Measurements from ENCODE around the gene ASS1.

Gene ASS1

DNA sequence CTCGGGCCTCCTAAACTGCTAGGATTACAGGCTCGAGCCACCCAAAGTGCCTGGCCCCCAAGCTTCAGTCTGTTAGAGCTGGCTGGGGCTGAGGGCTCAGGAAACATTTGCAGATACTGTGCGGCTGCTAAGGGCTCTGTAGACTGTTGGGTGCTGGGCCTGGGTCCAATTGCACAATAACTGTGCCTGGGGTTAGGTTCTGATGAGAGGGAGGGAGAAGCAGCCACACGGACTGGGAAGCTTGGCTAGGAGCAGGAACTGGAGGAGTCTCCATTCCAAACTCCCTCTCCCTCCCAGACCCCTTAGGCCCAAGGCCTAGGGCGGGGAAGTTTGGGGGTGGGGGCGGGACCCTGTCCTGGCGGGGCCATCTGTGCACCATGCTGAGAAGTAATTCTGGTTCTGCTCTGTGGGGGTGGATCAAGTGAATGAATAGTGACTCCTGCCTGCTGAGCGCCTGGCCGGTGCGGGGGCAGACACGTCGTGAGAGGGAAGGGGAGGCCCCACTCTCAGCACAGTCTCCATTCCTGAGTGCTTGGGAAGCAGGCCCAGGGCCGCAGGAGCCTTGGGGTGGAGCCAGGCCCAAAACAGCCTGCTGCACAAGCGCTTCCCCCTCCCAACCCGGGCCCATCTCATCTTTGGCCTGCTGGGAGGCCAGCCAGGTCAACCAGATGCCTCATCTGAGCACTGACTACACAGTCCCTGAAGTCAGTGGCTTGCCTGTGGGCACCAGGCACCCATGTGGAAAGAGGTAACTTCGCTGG lies 1.5 kb downstream of the ASS1 start:
- Histone ChIP-seq H3K9me3 (ENCODE audit: control insufficient read depth, insufficient read depth, low read length) (0 out of 2 replicates have a peak, but pooled peaks cover 1% of the 10 kb centered on the region), H3K4me1 (ENCODE audit: control insufficient read depth, low read length) (peaks cover 9% of the 10 kb centered on the region; the same call in 1 of the 2 replicates), H3K4me3 (ENCODE audit: low read length) (no peak overlapping the region), H3K4me2 (ENCODE audit: low read length) (no peak overlapping the region), H3F3A (ENCODE audit: control insufficient read depth, insufficient read depth) (no peaks in the 10 kb centered on the region), H3K79me2 (ENCODE audit: control insufficient read depth, low read length) (no peaks in the 10 kb centered on the region), H3K27ac (ENCODE audit: low read depth, low read length) (no peak overlapping the region), H3K9me2 (replicated peaks; ENCODE audit: control insufficient read depth, low read length) (no peaks in the 10 kb centered on the region), H3K27me3 (ENCODE audit: control insufficient read depth, low read length) (no peaks in the 10 kb centered on the region), H3K36me3 (ENCODE audit: control insufficient read depth, low read length) (no peaks in the 10 kb centered on the region), H4K20me1 (ENCODE audit: control insufficient read depth, insufficient read depth, low read depth, low read length) (no peaks in the 10 kb centered on the region)
- TF ChIP-seq, protein P1, sequence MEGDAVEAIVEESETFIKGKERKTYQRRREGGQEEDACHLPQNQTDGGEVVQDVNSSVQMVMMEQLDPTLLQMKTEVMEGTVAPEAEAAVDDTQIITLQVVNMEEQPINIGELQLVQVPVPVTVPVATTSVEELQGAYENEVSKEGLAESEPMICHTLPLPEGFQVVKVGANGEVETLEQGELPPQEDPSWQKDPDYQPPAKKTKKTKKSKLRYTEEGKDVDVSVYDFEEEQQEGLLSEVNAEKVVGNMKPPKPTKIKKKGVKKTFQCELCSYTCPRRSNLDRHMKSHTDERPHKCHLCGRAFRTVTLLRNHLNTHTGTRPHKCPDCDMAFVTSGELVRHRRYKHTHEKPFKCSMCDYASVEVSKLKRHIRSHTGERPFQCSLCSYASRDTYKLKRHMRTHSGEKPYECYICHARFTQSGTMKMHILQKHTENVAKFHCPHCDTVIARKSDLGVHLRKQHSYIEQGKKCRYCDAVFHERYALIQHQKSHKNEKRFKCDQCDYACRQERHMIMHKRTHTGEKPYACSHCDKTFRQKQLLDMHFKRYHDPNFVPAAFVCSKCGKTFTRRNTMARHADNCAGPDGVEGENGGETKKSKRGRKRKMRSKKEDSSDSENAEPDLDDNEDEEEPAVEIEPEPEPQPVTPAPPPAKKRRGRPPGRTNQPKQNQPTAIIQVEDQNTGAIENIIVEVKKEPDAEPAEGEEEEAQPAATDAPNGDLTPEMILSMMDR (IDR thresholded peaks at IDR 0.05; ENCODE audit: low read depth, low read length, poor library complexity, severe bottlenecking), result no peak
- TF ChIP-seq EZH2phosphoT487 (IDR thresholded peaks at IDR 0.05; ENCODE audit: borderline replicate concordance, low read length), result no peak

DNA sequence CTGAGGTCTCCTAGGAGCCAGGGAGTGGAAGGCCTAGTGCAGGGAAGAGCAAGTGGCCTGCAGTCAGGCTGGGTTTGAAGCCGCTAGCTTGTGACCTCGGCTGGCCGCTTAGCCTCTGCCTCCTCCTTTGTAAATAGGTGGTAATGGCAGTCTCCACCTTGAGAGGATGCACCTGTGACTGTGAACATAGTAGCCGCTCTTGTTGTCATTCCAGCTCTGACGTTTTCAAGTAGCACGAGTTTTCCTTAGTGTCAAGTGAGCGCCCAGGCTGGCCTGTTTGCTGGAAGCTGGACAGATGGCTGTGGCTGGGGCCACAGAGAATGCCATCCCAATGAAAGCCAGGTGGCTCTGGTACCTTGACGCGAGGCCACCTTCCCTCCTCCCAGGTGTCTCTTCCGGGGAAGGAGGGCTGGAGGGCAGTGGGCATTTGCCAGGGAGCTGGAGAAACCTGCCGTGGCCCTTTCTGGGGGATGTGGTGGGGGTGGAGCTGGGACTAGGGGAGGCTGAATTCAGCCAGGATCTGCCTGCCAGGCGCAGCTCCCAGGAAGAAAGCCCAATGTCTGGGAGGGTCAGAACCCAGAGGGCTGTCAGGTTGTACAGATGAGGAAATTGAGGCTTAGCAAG lies 2.5 kb downstream of the ASS1 start:
- H4K20me1 ChIP-seq (ENCODE audit: control insufficient read depth, insufficient read depth, low read depth, low read length), result no peaks in the 10 kb centered on the region
- H3K4me3 ChIP-seq (ENCODE audit: low read length), result no peak overlapping the region
- H3K9me2 ChIP-seq (replicated peaks; ENCODE audit: control insufficient read depth, low read length), result no peaks in the 10 kb centered on the region
- H3K27me3 ChIP-seq (ENCODE audit: control insufficient read depth, low read length), result no peaks in the 10 kb centered on the region
- TF ChIP-seq, protein P1 (IDR thresholded peaks at IDR 0.05; ENCODE audit: low read depth, low read length, poor library complexity, severe bottlenecking), result no peak
- TF ChIP-seq EZH2phosphoT487 (IDR thresholded peaks at IDR 0.05; ENCODE audit: borderline replicate concordance, low read length), result no peak
- no peak overlapping the region for H3K27ac ChIP-seq (ENCODE audit: low read depth, low read length)
- H3K4me2 ChIP-seq (ENCODE audit: low read length), result no peak overlapping the region
- H3K36me3 ChIP-seq (ENCODE audit: control insufficient read depth, low read length), result no peaks in the 10 kb centered on the region
- peaks cover 14% of the 10 kb centered on the region for H3K4me1 ChIP-seq (ENCODE audit: control insufficient read depth, low read length)
- no peaks in the 10 kb centered on the region for H3F3A ChIP-seq (ENCODE audit: control insufficient read depth, insufficient read depth)
- no peaks in the 10 kb centered on the region for H3K79me2 ChIP-seq (ENCODE audit: control insufficient read depth, low read length)
- no peaks in the 10 kb centered on the region for H3K9me3 ChIP-seq (ENCODE audit: control insufficient read depth, insufficient read depth, low read length)

DNA sequence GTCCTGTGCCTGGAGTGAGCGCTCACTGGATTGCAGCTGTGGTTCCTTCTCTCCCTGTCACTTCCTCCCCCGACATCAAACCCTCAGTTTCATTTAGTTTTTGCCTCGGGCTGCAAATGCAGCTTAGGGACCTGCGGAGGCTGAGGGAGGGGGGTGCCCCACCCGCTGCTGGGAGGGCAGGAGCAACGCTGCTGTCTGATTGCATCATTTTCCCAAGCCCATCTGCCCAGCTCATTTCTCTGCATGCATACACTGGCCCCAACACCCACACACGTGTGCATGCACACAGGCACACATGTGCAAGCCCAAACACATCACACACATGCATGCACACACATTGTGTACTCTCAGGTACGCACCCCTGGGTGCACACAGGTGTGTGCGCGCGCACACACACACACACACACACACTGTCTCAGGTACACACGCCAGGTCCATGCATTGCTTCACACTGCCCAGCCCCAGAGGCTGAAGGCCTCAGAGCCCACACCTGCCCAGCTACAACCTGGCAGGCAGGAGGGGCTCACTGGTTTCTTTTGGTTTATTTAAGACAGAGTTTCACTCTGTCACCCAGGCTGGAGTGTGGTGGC lies 3.4 kb downstream of the ASS1 start:
- Histone ChIP-seq H3K27me3 (ENCODE audit: control insufficient read depth, low read length) (no peaks in the 10 kb centered on the region), H3K9me2 (replicated peaks; ENCODE audit: control insufficient read depth, low read length) (no peaks in the 10 kb centered on the region), H3K4me1 (ENCODE audit: control insufficient read depth, low read length) (peaks cover 14% of the 10 kb centered on the region), H3K27ac (ENCODE audit: low read depth, low read length) (no peak overlapping the region), H3K36me3 (ENCODE audit: control insufficient read depth, low read length) (no peaks in the 10 kb centered on the region), H3K9me3 (ENCODE audit: control insufficient read depth, insufficient read depth, low read length) (no peaks in the 10 kb centered on the region), H3F3A (ENCODE audit: control insufficient read depth, insufficient read depth) (no peaks in the 10 kb centered on the region), H4K20me1 (ENCODE audit: control insufficient read depth, insufficient read depth, low read depth, low read length) (no peaks in the 10 kb centered on the region), H3K4me2 (ENCODE audit: low read length) (no peak overlapping the region), H3K79me2 (ENCODE audit: control insufficient read depth, low read length) (no peaks in the 10 kb centered on the region), H3K4me3 (ENCODE audit: low read length) (no peak overlapping the region)
- TF ChIP-seq, protein P1 (IDR thresholded peaks at IDR 0.05; ENCODE audit: low read depth, low read length, poor library complexity, severe bottlenecking), result no peak
- TF ChIP-seq EZH2phosphoT487 (IDR thresholded peaks at IDR 0.05; ENCODE audit: borderline replicate concordance, low read length), result no peak
